HepG2 (cell line): Measurements from ENCODE around the gene CSRNP3. TPM values are rescaled to one million over a fixed set of nuclear protein-coding genes. Genes with fewer than 3 reads are reported as not detected.

Experiments used
- ATAC-seq: fragments of 200-7000 bp; cut with Tn5 transposase; 3 replicates; pipeline ENCODE4 v1.9.1; 2020; ENCODE audit warnings: mild to moderate bottlenecking, moderate library complexity
- BruUV-seq: library from RNA; stranded (reverse); fragments of 400-500 nt; replicated peaks from 2 replicates; lab custom pipeline; 2021; lab: Mats Ljungman, UMichigan
- CTCF ChIA-PET: fragments of 300-600 bp; formaldehyde crosslinking; extraction: SDS; loops from one replicate; lab custom pipeline; 2021; ENCODE audit warnings: low total read pairs, inconsistent platforms, low intra/inter-chr PET ratio; lab: Yijun Ruan, JAX
- POLR2A ChIA-PET: fragments of 350-600 bp; sonication (Branson Sonifier 250); formaldehyde crosslinking; loops from one replicate; lab custom pipeline; 2020; ENCODE audit warnings: antibody characterized with exemption, inconsistent platforms; lab: Yijun Ruan, JAX
- DNase-seq: peaks from one replicate; pipeline ENCODE4 v3.0.0-alpha.2; 2015; ENCODE audit warnings: low spot score
- FAIRE-seq: peaks from 3 replicates; lab custom pipeline; 2011; peaks lifted over from hg19 to GRCh38; lab: Jason Lieb, UNC
- H2AFZ ChIP-seq: one replicate; pipeline ENCODE4 v1.6.1; 2011; ENCODE audit warnings: low read length, inconsistent platforms
- H3K27ac ChIP-seq: fragments of 300-600 bp; 3 replicates; pipeline ENCODE4 v1.8.0; 2011; ENCODE audit warnings: mixed run types, mild to moderate bottlenecking, mixed read lengths, low read length, inconsistent platforms; ENCODE audit not compliant: insufficient read depth; ENCODE audit errors: extremely low read length
- H3K27me3 ChIP-seq, 2 experiments: fragments of 200-600 bp in 1 of 2; 2 replicates in 1 of 2; 3 replicates in 1 of 2; pipeline versions ENCODE4 v1.6.0 to v1.8.0; 2011; ENCODE audit warnings: low read length in 2 of 2, mild to moderate bottlenecking in 2 of 2, moderate library complexity in 2 of 2, inconsistent platforms in 1 of 2; ENCODE audit not compliant: insufficient read depth in 2 of 2, control insufficient read depth in 1 of 2
- H3K36me3 ChIP-seq, 2 experiments: fragments of 200-600 bp in 1 of 2; replicated peaks in 1 of 2; 2 replicates in 1 of 2; 3 replicates in 1 of 2; pipeline versions ENCODE4 v1.5.1 to v1.8.0; 2011; ENCODE audit warnings: low read length in 2 of 2, inconsistent platforms in 1 of 2; ENCODE audit not compliant: insufficient read depth in 2 of 2, control insufficient read depth in 1 of 2
- H3K4me1 ChIP-seq: 2 replicates; pipeline ENCODE4 v1.5.1; 2012; ENCODE audit warnings: low read length, inconsistent platforms; ENCODE audit not compliant: insufficient read depth
- H3K4me2 ChIP-seq: 2 replicates; pipeline ENCODE4 v1.6.0; 2011; ENCODE audit warnings: low read depth, low read length, inconsistent platforms
- H3K4me3 ChIP-seq, 3 experiments: fragments of 200-600 bp in 1 of 3; sonication (generic), shearing (Covaris generic) in 1 of 3; replicated peaks in 1 of 3; 2 replicates each; pipeline ENCODE4 v1.5.1; 2011 to 2016; ENCODE audit warnings: low read length in 3 of 3, inconsistent platforms in 2 of 3, low read depth in 2 of 3, mild to moderate bottlenecking in 2 of 3, control low read depth in 1 of 3, mixed read lengths in 1 of 3; ENCODE audit not compliant: insufficient read depth in 1 of 3
- H3K79me2 ChIP-seq: one replicate; pipeline ENCODE4 v1.6.1; 2011; ENCODE audit warnings: low read length, inconsistent platforms; ENCODE audit not compliant: insufficient read depth
- H3K9ac ChIP-seq: 2 replicates; pipeline ENCODE4 v1.6.0; 2011; ENCODE audit warnings: mild to moderate bottlenecking, low read depth, low read length, inconsistent platforms; ENCODE audit not compliant: insufficient read depth
- H3K9me3 ChIP-seq: 2 replicates; pipeline ENCODE4 v1.5.1; 2012; ENCODE audit warnings: mild to moderate bottlenecking, low read length
- H4K20me1 ChIP-seq: 2 replicates; pipeline ENCODE4 v1.6.0; 2011; ENCODE audit warnings: inconsistent platforms, mild to moderate bottlenecking, low read length, moderate library complexity; ENCODE audit not compliant: insufficient read depth
- ATM ChIP-seq: fragments of 450-650 bp; IDR thresholded peaks from 2 replicates; pipeline ENCODE4 v1.7.1; 2017; ENCODE audit warnings: mild to moderate bottlenecking, borderline replicate concordance
- FOXC1 ChIP-seq: sonication (generic); formaldehyde crosslinking; IDR thresholded peaks from 2 replicates; pipeline ENCODE4 v1.8.0; 2022; ENCODE audit warnings: mild to moderate bottlenecking, missing genetic modification reagents, borderline replicate concordance
- IRF9 ChIP-seq: sonication (generic); formaldehyde crosslinking; IDR thresholded peaks from 2 replicates; pipeline ENCODE4 v1.8.0; 2022; ENCODE audit warnings: missing genetic modification reagents, mild to moderate bottlenecking, borderline replicate concordance
- PREB ChIP-seq: sonication (generic); formaldehyde crosslinking; IDR thresholded peaks from 2 replicates; pipeline ENCODE4 v1.4.0; 2020; ENCODE audit warnings: missing genetic modification reagents
- PRPF4 ChIP-seq: fragments of 200-400 bp; formaldehyde crosslinking; IDR thresholded peaks from 2 replicates; pipeline ENCODE4 v1.6.1; 2016; ENCODE audit warnings: low read length, low read depth; ENCODE audit not compliant: poor library complexity, severe bottlenecking
- SCMH1 ChIP-seq: sonication (generic); formaldehyde crosslinking; IDR thresholded peaks from 2 replicates; pipeline ENCODE4 v1.9.0; 2021; ENCODE audit warnings: missing genetic modification reagents, mild to moderate bottlenecking, borderline replicate concordance
- TEAD3 ChIP-seq: optimal IDR thresholded peaks from 2 replicates; pipeline ENCODE3; 2016; ENCODE audit warnings: borderline replicate concordance
- ZBTB8A ChIP-seq: sonication (generic); formaldehyde crosslinking; IDR thresholded peaks from 2 replicates; pipeline ENCODE4 v1.4.0; 2020; ENCODE audit warnings: mild to moderate bottlenecking, low read depth, missing genetic modification reagents, borderline replicate concordance
- ZNF17 ChIP-seq: sonication (generic); formaldehyde crosslinking; IDR thresholded peaks from 2 replicates; pipeline ENCODE4 v1.5.0; 2020; ENCODE audit warnings: mild to moderate bottlenecking, missing genetic modification reagents
- ZNF713 ChIP-seq: sonication (generic); formaldehyde crosslinking; IDR thresholded peaks from 2 replicates; pipeline ENCODE4 v1.4.0; 2020; ENCODE audit warnings: mild to moderate bottlenecking, missing genetic modification reagents
- WGBS: methylation state at CpG from one replicate; pipeline ENCODE4 v1.1.6; 2017; ENCODE audit warnings: low lambda C conversion rate; 5-methylcytosine and 5-hydroxymethylcytosine counted together
- in situ Hi-C: cut with HindIII; loops from 2 replicates; pipeline ENCODE4 v1.10.0; 2017; ENCODE audit warnings: low pct_unique_long_range_greater_than_20kb; ENCODE audit not compliant: extremely low pct_ligation_motif_present
- intact Hi-C: fragments of 100-400 bp; cut with micrococcal nuclease; formaldehyde crosslinking; loops from one replicate; pipeline ENCODE4 v1.10.0; 2022; ENCODE audit not compliant: unreplicated experiment
- polyA plus RNA-seq, 8 experiments: library from polyadenylated mRNA; depleted of rRNA in 3 of 8; stranded (reverse) in 7 of 8; unstranded in 1 of 8; fragments of >200 nt; fragmentation: Illumina TruSeq in 4 of 8; extraction: Trizol in 4 of 8; gene quantifications; 2 replicates each; pipeline versions ENCODE4 v1.2.1 to v1.2.3, GENCODE V29; 2011 to 2016; ENCODE audit warnings: low read depth in 4 of 8, missing spikeins in 1 of 8, mixed read lengths in 1 of 8; ENCODE audit not compliant: insufficient read depth in 1 of 8
- total RNA-seq, 5 experiments: library from RNA; depleted of rRNA; stranded (reverse); fragments of >200 nt; fragmentation: Illumina TruSeq; extraction: Trizol; gene quantifications; 2 replicates each; pipeline ENCODE4 v1.2.3, GENCODE V29; 2016; ENCODE audit warnings: low read depth in 1 of 5

Gene CSRNP3
- total and polyA plus RNA-seq, 2 of the 13 experiments (the other 11 are each of a cell fraction or from before 2014, with no cell fraction given): not detected

GRCh38 chr2:165568361-165568760 is 98.9 kb downstream of the CSRNP3 start (continued):
- TF ChIP-seq PRPF4 (no peak), ATM (no peak), ZNF713 (CRISPR knock-in tag) (no peak), ZNF17 (CRISPR knock-in tag) (no peak), ZBTB8A (no peak), FOXC1 (CRISPR knock-in tag) (no peak)

GRCh38 chr2:165571477-165571876 is 102.0 kb downstream of the CSRNP3 start:
- ATAC-seq: no peak
- WGBS: 92% methylated on average over 1 of the region's 1 CpG
- ChIA-PET POLR2A (no interaction called here), CTCF (no interaction called here)
- intact Hi-C loops (loop anchor here (5.0 to 10.0 kb wide), 2 partner anchors 206 to 303 kb away; no protein-coding TSS in a partner anchor), in situ Hi-C loops (no loop called here)
- peaks cover 14% of the 10 kb centered on the region for H3K4me1 ChIP-seq
- no peaks in the 10 kb centered on the region for H3K79me2 ChIP-seq
- BruUV-seq: no TSS peak
- no peak overlapping the region for H3K27ac ChIP-seq
- no peaks in the 10 kb centered on the region for H4K20me1 ChIP-seq
- no peak overlapping the region for H2AFZ ChIP-seq
- H3K4me3 ChIP-seq: no peak overlapping the region
- H3K9me3 ChIP-seq: no peaks in the 10 kb centered on the region
- H3K27me3 ChIP-seq: no peaks in the 10 kb centered on the region
- no peaks in the 10 kb centered on the region for H3K36me3 ChIP-seq
- no peak for FAIRE-seq
- H3K4me2 ChIP-seq: no peak overlapping the region
- H3K9ac ChIP-seq: no peak overlapping the region
- no peak for DNase-seq
- TF ChIP-seq IRF9 (CRISPR knock-in tag): no peak
- TF ChIP-seq SCMH1 (CRISPR knock-in tag): no peak
- no peak for TF ChIP-seq TEAD3 (CRISPR knock-in tag)
- no peak for TF ChIP-seq PREB
